Measurements from ENCODE around the gene SLC46A1.
A peak's percentile ranks its signal among the peaks of the same experiment; 100 is the strongest.

The SLC46A1 gene

DNA sequence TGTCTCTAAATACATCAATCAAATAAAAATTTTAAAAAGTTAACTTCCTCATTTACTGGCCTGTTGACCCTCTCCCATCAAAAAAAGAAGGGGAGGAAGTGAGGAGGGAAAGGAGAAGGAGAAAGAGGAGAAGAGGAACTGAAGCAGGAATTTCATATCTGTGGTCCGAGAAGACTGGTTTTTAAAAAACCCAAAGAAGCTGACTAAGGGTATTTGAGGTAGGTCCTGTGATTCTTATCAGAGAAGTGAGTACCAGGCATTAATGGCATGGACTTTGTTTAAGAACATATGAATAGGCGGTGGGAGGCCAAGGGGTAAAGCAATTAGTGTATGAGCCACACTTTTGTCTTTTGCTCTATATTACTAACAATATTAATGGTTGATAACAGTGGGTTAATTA, 2.0 kb downstream of the SLC46A1 start:
- DNase-seq, result peak; percentile 25

DNA sequence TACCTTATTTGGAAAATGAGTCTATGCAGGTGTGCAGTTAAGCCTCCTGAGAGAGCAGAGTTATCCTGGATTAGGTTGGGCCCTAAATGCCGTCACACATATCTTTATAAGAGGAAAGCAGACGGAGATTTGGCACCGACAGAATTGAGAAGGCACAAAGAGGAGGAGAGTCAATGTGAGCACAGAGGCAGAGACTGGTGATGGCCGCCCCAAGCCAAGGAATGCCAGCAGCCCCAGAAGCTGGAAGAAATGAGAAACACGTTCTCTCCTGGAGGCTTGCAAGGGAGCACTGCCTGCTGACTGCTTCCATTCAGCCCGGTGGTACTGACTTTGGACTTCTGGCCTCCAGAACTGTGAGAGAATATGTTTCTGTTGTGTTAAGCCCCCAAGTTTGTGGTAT, 3.2 kb downstream of the SLC46A1 start:
- DNase-seq, result no peak

DNA sequence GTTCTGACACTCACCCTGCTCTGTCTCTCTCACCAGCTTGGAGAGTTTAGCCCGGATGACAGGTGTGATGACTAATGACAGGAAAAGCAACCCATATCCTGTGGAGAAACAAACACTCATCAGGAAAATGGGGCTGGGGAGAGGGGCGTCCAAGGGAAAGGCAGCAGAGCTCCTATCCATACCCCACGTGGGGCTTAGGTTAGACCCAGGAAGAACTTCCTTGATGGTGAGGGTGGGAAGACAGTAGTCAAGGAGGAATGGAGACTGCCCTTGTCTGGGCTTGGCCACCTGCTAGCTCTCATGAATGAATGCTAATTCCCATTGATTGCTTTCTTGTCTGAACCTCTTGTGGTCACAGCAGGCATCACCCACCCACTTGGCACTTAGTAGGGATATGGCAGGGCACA, 3.8 kb downstream of the SLC46A1 start:
- DNase-seq, result no peak

DNA sequence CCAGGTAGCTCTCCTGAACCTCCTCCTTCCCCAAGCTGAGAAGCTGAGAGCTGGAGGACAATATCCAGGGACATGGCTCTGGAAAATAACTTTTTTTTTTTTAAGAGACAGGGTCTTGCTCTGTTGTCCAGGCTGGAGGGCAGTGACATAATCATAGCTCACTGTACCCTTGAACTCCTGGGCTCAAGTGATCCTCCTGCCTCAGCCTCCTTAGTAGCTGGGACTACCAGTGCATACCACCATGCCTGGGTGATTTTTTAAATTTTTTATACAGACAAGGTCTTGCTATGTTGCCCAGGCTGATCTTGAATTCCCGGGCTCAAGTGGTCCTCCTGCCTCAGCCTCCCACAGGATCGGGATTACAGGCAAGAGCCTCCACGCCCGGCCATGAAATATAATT, 6.2 kb downstream of the SLC46A1 start:
- no peak for DNase-seq

DNA sequence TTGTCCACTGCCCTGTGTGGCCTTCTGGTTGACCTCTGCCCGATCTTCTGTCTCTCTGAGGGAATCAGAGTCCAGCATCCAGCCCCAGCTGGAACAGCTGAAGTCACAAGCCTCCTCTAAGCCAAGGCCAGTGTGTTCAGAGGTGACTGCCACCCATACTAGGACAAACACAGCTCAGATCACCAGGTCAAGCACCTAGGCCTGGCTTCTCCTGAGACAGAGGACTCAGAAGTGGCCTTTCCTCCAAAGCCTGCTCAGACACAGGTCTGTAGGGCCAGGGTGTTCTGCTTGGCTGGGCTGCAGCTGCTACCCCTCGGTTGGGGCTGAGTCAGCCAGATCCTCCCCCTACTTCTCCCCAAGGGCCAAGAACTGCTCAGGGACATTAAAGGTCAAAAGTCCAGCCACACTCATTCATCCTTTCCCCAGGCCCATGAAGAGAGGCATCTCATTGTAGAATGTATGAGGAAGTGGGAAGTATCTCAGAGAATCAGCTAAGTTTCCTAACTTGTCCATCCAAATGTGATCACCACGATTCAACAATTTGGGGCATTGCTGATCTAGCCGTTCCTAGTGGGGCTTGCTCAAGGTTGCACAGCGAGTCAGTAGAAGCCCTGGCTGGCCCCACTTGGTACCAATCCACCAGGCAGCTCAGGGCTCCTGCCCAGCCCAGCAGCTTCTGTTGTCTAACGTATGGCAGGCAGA, 7.6 kb downstream of the SLC46A1 start:
- no peak for DNase-seq

DNA sequence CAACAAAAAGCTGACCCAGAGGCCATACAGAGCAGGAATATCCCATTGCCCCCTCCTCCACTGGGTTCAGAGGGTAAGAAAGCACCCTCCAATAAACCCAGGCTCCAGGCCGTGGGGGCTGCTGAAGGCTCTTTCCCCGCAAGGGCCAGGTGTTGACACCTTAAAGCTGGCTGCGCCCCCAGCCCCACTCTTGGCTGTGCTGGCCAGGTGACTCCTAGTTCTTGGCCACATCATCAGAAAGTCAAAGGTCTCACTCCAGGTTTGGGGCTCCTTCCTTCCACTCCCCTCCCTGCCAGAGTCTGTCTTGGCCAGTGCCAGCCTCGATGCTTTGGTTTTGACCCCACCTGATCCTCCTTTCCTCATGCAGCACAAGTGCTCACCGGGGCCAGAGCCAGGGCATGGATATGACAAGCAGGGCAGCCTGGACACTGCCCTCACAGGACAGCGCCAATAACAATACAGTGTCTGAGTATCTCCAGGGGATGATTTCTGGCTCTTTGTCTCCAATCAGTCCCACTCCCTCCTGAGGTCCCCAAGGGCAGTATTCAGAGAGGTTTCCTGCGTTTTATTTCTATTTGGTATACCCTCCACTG, 8.2 kb downstream of the SLC46A1 start:
- DNase-seq, result no peak

DNA sequence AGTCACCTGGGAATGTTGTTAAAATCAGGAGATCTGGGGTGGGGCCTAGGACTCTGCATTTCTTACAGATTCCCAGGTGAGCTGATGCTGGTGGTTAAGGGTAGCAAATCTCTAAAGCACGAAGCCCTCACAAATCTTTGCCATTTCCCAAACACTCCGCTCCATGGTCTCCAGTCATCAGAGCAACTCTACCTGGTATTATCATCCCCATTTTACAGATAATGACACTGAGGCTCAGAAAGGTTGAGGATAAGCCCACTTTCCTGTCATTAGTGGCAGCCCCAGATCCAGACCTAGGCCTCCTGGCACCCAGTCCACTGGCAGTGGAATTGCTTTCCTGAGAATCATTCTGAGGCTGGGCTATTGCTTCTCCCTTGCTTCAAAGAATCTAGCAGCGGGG, 8.7 kb downstream of the SLC46A1 start:
- DNase-seq, result no peak

DNA sequence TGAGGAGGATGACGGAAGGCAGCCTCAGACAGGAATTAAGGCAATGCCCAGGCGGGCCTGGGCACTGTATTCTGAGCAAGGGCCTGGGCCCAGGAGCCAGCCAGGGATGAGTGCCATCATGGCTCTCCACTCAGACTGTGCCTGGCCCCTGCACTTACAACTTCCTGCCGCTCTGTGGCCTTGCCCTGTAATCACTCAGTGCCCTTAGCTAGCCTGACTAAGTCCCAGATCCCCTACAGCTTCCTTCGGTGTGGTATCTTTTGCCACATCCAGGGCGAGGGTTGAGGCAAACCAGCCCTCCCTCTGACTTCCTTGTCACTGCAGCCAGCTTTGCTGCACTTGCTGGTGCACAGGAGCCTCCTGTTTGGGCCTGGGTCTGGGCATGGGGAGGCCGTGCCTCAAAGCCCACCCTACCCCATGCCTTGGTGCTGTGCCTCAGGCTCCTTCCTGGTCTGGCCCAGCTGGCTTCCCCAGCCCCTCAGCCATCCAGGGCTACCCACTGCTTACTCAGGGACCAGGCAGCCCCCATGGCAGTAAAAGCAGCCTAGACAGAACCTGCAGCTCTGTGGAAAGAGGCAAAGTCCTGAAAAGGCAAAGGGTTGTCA, 9.3 kb downstream of the SLC46A1 start:
- DNase-seq, result no peak

DNA sequence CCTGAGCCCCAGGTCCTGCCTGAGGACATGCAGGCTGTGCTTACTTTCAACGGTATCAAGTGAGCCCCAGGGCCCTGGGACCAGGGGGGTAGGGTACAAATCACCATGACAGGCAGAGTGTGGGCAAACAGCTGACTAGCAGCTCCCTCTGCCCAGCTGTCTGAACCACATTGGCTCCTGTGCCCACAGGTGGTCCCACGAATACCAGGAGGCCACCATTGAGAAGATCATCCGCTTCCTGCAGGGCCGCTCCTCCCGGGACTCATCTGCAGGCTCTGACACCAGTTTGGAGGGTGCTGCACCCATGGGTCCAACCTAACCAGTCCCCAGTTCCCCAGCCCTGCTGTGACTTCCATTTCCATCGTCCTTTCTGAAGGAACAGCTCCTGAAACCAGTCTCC, 10.0 kb downstream of the SLC46A1 start:
- no peak for DNase-seq

DNA sequence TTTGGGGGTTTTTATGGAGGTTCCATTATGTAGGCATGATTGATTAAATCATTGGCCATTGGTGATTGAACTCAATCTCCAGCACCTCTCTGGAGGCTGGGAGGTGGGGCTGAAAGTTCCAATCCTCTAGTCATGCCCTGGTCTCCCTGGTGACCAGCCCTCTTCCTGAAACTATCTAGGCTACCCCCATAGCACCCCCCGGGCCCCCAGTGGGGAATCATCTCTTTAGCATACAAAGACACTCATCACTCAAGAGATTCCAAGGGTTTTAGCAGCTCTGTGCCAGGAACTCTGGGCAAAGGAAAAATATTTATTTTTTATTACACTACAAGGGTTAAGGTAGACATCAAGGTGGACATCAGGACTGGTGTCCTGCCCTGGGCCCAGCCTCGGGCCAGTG, 10.6 kb downstream of the SLC46A1 start:
- no peak for DNase-seq

DNA sequence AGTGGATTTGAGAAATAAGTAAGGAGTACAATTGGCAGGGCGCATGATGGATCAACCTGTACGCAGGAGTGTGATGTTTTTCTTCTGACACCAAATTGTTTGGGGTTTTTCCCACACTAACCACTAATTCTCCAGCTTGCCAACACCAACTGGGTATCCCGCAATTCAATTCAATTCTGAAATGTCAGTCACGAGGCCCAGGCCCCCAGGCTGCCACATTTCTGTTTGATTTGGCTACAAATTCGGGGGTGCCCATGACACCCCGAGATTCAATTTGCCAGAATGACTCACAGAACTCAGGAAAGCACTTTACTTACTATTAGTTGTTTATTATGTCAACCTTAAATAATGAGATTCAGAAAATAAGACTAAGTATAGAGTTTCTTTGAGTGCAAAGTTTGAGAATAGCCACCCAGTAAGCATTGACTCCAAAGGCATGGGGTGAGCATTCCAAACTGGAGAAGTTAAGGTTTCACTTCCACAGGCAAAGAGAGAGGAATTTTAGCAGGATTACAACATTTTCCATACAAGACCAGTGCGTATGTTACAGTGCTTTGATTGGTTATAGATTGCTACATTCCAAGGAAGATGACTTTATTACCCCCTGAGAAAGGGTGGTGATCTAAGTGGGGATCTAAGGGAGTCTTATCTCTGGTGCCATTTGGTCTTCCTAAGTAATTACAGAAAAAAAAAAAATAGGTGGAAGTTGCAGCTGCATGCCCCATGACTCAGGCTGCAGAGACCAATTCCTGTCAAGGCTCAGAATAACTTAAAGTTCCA, 11.5 kb downstream of the SLC46A1 start:
- DNase-seq, result peak; percentile 29

DNA sequence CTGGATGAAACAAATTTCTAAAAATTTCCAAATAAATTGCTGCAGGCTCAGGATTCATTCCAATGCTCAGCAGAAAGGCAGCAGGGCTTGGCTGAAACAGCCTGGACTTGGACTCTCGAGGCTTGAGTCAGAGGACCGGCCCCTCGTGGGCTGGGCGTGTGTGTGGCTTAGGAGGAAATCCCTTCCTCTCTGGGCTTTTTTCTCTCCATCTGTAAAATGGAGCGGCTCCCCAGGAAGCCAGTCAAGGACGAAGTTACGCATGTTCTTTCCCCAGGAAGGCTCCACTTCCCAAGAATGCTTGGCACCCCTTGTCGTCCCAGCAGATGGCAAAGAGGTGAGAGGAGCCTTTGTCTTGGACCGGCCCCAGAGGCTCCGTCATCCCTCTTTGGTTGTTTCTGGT, 13.5 kb downstream of the SLC46A1 start:
- no peak for DNase-seq

DNA sequence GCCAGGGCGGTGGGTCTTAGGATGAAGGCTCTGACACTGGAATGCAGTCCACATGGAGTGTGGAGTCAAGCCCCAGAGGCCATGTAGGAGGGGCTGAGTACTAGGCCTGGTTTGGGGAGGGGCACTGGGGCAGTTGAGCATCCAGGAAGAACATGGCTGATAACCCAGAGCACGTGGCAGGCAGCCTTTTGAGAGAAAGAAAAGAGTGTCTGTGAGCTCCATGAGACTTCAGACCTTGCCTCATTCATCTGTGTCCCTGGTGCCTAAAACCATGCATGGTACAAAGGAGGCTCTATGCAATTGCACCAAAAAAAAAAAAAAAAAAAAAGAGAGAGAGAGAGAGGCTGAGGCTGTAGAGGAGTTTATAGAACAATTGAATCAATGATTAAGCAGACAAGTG, 14.6 kb downstream of the SLC46A1 start:
- no peak for DNase-seq

DNA sequence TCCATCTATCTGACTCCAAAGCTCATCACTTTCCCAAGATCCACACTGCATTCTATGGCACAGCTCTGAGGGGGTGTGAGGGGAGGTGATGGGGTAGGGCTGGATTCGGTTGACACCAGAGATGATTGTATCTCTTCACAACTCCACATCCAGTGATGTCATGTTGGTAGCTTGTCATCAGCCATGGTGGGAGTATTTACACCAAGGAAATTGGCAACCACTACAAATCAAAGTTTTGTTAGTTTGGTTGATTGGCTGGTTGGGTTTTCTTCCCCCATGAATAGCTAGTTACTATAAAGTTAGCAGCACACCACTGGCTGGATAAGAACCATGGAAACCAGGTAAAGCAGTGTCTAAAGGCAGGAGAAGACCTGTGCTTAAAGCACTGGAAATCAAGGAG, 15.0 kb downstream of the SLC46A1 start:
- DNase-seq, result no peak

DNA sequence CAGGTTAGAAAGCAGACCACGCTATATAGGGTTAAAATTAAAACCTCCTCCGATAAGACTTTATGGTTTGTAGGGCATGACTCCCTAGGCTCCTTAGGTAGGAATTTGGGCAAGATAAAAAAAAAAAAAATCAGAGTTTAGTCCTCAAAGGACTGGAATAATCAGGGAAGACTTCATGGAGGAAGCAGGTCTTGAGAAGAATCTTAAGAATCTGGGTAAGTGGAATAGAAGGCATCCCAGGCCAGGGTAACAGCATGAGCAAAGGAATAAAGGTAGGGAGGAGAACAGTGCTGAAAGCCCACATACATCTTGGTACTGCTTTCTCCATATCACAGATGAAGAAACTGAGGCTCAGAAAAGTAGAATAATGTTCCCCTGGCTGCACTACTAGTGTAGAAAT, 15.4 kb downstream of the SLC46A1 start:
- no peak for DNase-seq

DNA sequence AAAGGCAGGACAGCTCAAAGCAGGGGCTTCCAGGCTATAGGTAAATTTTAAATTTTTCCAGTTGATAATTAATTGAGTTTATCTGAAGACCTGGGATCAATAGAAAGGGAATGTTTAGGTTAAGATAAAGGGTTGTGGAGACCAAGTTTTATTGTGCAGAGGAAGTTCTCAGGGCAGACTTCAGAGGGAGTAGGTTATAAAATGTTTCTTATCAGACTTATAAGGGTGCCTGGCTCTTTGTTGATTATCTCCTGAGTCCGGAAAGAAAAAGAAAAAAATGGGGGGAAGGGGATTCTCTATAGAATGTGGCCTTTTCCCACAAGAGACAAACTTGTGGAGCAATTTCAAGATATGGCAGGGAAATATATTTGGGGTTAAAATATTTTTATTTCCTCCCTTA, 15.9 kb downstream of the SLC46A1 start:
- DNase-seq, result peak; percentile 67

DNA sequence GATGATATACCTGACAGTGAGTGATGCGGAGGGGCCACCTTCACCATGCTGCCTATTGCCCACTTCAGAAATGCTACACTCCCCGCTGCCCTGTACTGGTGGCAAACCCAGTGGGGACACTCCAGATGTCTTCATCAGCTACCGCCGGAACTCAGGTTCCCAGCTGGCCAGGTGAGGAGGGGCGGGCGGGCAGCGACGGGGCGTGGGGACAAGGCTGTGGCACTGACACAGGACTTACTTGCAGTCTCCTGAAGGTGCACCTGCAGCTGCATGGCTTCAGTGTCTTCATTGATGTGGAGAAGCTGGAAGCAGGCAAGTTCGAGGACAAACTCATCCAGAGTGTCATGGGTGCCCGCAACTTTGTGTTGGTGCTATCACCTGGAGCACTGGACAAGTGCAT, 17.9 kb downstream of the SLC46A1 start:
- no peak for DNase-seq

DNA sequence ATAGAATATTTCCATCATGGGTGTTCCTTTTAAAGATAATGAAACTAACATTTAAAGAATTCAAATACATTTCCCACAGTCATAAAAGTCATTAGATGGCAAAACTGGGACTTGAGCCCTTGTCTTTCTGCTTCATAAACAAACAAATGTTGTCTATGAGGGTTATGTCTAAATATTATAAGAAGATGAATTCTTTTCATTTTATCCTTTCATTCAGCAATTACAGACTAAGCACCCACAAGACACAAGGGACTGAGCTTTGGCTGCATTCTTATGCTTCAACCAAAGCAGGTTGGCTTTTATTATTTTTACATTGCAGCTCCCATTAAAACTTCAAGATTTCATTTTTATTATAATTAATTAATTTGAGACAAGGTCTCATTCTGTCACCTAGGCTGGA, 19.6 kb downstream of the SLC46A1 start:
- no peak for DNase-seq

DNA sequence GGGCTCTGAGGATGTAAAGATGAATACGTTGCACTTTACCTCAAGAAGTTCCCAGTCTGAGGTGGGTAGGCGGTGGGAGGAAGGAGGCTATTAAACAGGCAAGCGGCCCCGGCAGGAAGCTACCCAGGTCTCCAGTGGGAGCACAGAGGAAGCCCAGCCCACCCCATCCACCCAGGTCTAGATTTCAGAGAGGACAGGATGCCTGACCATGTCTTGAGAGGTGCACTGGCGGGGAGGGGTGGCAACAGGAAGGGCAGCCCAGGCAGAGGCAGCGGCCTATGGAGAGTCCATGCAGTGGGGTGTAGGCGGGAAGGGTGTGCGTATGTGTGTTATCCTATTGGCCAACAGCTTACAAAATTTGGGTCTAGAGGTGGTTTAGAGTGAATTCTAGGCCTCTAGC, 20.6 kb downstream of the SLC46A1 start:
- DNase-seq, result no peak

DNA sequence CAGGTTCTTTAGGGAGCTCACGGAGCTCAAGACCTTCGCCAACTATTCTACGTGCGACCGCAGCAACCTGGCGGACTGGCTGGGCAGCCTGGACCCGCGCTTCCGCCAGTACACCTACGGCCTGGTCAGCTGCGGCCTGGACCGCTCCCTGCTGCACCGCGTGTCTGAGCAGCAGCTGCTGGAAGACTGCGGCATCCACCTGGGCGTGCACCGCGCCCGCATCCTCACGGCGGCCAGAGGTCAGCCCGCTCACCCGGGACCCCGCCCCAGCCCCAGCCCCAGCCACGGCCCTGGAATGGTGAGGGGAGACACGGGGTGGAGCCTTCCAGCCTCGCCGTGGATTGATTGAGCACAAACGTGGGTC, 21.0 kb downstream of the SLC46A1 start:
- no peak for DNase-seq

DNA sequence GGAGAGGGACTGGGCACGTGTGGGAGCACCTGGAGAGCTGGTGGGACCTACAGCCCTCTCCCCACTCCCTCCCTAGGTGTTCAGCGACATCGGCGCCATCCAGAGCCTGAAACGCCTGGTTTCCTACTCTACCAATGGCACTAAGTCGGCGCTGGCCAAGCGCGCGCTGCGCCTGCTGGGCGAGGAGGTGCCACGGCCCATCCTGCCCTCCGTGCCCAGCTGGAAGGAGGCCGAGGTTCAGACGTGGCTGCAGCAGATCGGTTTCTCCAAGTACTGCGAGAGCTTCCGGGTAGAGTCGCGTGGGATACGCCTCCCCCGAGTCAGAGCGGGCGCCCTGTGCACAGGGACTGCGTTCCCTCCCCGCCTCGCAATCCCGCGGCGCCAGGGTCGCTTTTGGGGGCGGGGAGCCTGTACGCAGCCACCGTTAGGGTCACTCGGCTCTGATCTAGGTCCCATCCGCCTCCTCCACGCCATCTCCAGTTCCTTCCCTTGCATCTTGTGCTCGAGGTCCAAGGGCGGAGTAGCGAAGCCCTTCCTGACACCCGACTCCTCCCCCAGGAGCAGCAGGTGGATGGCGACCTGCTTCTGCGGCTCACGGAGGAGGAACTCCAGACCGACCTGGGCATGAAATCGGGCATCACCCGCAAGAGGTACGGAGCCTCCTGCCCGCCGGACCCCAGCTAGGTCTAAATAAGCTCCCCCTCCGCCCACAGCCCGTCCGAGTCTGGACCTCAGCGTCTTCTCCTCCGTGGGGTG, 21.6 kb downstream of the SLC46A1 start:
- DNase-seq, result no peak

DNA sequence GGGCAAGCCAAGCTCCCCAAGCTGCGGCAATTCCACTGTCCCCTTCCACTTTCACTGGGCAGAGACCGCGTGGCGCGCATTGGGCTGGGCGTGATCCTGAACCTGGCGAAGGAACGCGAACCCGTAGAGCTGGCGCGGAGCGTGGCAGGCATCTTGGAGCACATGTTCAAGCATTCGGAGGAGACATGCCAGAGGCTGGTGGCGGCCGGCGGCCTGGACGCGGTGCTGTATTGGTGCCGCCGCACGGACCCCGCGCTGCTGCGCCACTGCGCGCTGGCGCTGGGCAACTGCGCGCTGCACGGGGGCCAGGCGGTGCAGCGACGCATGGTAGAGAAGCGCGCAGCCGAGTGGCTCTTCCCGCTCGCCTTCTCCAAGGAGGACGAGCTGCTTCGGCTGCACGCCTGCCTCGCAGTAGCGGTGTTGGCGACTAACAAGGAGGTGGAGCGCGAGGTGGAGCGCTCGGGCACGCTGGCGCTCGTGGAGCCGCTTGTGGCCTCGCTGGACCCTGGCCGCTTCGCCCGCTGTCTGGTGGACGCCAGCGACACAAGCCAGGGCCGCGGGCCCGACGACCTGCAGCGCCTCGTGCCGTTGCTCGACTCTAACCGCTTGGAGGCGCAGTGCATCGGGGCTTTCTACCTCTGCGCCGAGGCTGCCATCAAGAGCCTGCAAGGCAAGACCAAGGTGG, 24.7 kb downstream of the SLC46A1 start:
- DNase-seq, result no peak
